Measurements from ENCODE around the gene TMEM239. TPM values are rescaled to one million over a fixed set of nuclear protein-coding genes. Genes with fewer than 3 reads are reported as not detected.

The TMEM239 gene
- total and polyA plus RNA-seq, 2 of the 8 experiments (the other 6 are each of a cell fraction or from before 2014, with no cell fraction given): not detected

DNA sequence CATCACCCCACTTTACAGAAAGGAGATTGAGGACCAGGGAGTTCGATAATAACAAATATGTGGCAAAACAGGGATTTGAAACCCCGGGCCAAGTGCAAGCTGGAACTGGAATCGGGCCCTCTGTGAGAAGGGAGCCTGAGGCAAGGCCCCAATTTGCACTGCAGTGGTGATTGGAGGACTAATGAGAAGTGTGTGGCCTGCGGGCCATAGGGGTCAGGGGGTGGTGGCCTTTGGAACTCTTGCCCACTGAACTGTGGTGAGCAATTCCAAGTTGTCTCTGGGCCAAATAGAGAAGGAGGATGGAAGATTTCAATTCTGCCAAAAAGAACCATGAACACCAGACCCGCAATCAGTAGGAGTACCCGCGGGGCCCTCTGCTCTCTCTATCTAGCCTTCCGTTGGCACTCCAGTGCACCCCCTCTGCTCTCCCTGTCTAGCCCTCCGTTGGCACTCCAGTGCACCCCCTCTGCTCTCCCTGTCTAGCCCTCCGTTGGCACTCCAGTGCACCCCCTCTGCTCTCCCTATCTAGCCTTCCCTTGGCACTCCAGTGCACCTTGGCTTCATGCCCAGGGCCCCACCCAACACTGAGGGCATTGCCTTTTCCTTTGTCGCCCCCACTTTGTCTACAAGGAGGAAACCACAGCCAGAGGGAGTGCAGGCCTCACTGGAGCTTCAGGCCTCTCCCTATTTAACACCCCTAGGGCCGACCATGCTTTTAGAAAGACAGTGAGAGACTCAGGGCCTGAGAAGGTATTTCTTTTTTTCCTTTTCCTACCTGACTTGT, 51.1 kb downstream of the TMEM239 start:
- H2BK12ac ChIP-seq (ENCODE audit: low read depth, low read length): no peak overlapping the region
- H2BK120ac ChIP-seq (replicated peaks; ENCODE audit: low read depth, low read length): no peak overlapping the region
- FAIRE-seq: no peak
- H3K4ac ChIP-seq (replicated peaks; ENCODE audit: insufficient read length, low read depth, low read length): no peak overlapping the region
- H3K23me2 ChIP-seq (ENCODE audit: low read depth, low read length): peaks cover 5% of the 10 kb centered on the region; the same call in 1 of the 2 replicates
- no peak overlapping the region for H2AFZ ChIP-seq (ENCODE audit: low read length)
- H3K79me1 ChIP-seq (ENCODE audit: low read depth, low read length): no peaks in the 10 kb centered on the region
- no peak overlapping the region for H2BK15ac ChIP-seq (ENCODE audit: low read length)
- H3K79me2 ChIP-seq (ENCODE audit: control insufficient read depth in 1 of 2, insufficient read depth in 2 of 2, low read length in 2 of 2): no peaks in the 10 kb centered on the region
- ChIA-PET CTCF (ENCODE audit: partially characterized antibody) (interaction anchor here (0.6 to 4.6 kb wide), 11 partner anchors 11 to 344 kb away, joined by 3 to 23 read pairs (median 4); no protein-coding TSS in a partner anchor), POLR2A (ENCODE audit: partially characterized antibody) (no interaction called here)
- no peak overlapping the region for H3K14ac ChIP-seq (ENCODE audit: insufficient read length)
- no peak overlapping the region for H2AK5ac ChIP-seq (ENCODE audit: low read depth, low read length)
- 90% methylated on average over 12 of the region's 12 CpGs; no CpG with 5 or more reads in 1 of the 2 experiments for WGBS, 2 experiments (ENCODE audit: extremely low coverage in 1 of 2, insufficient coverage in 1 of 2, insufficient read length in 1 of 2, insufficient replicate concordance in 2 of 2, low coverage in 1 of 2, low lambda C conversion rate in 2 of 2, missing lambda C conversion rate in 1 of 2)
- H3K23ac ChIP-seq (ENCODE audit: insufficient read length): no peak overlapping the region
- no peak overlapping the region for H2BK5ac ChIP-seq (ENCODE audit: low read depth, low read length)
- H3K36me3 ChIP-seq (ENCODE audit: control insufficient read depth in 2 of 4, insufficient read depth in 4 of 4, low read length in 3 of 4): no peaks in the 10 kb centered on the region; a peak in 1 of 8 replicates
- no peak for DNase-seq (ENCODE audit: low read depth in 1 of 2, low spot score in 2 of 2)
- H4K91ac ChIP-seq (replicated peaks; ENCODE audit: insufficient read length, low read length): no peak overlapping the region
- H3K9ac ChIP-seq (replicated peaks in 1 of 4; ENCODE audit: extremely low read depth in 1 of 4, low read depth in 3 of 4, low read length in 3 of 4): no peak overlapping the region
- H3K4me1 ChIP-seq (replicated peaks in 1 of 4; ENCODE audit: control insufficient read depth in 3 of 4, insufficient read depth in 4 of 4, low read length in 3 of 4): peaks cover 0 to 4% (median 3%) of the 10 kb centered on the region in 4 experiments; a peak in 5 of 7 replicates
- H2BK20ac ChIP-seq (ENCODE audit: low read length): no peak overlapping the region
- no peak overlapping the region for H4K8ac ChIP-seq (ENCODE audit: extremely low read depth, insufficient read depth, low read length)
- H3K27me3 ChIP-seq (replicated peaks in 1 of 4; ENCODE audit: control insufficient read depth in 3 of 4, extremely low read depth in 1 of 4, insufficient read depth in 3 of 4, low read length in 3 of 4): peaks cover 0 to 16% (median 11%) of the 10 kb centered on the region in 4 experiments; a peak in 5 of 7 replicates
- H4K5ac ChIP-seq (ENCODE audit: insufficient read length, low read depth, low read length): no peak overlapping the region
- no peak overlapping the region for H3K18ac ChIP-seq (ENCODE audit: extremely low read depth, low read length)
- H3K27ac ChIP-seq (ENCODE audit: low read depth, low read length): no peak overlapping the region
- H3K4me2 ChIP-seq (ENCODE audit: insufficient read depth in 1 of 2, low read depth in 2 of 2, low read length in 2 of 2): no peak overlapping the region
- H4K20me1 ChIP-seq (replicated peaks in 1 of 2; ENCODE audit: control insufficient read depth in 1 of 2, insufficient read depth in 2 of 2, low read length in 2 of 2): peaks cover 0 to 3% of the 10 kb centered on the region in 2 experiments
- H3K4me3 ChIP-seq (ENCODE audit: extremely low read depth in 1 of 4, insufficient read depth in 2 of 4, low read depth in 3 of 4, low read length in 4 of 4): no peak overlapping the region
- H3K56ac ChIP-seq (replicated peaks; ENCODE audit: insufficient read length, low read depth, low read length): no peak overlapping the region
- H3K9me3 ChIP-seq (ENCODE audit: insufficient read depth in 2 of 2, low read depth in 1 of 2, low read length in 1 of 2): no peaks in the 10 kb centered on the region
- TF ChIP-seq KDM5A (IDR thresholded peaks at IDR 0.05; ENCODE audit: low read length): no peak
- no peak for TF ChIP-seq EGR1 (IDR thresholded peaks at IDR 0.05; ENCODE audit: borderline replicate concordance, low read depth, low read length)
- no peak for TF ChIP-seq EP300 (IDR thresholded peaks at IDR 0.05; ENCODE audit: borderline replicate concordance in 1 of 2, low read depth in 2 of 2, low read length in 2 of 2)
- TF ChIP-seq ASH2L (IDR thresholded peaks at IDR 0.05; ENCODE audit: low read length): no peak
- no peak for TF ChIP-seq CEBPB (IDR thresholded peaks at IDR 0.05; ENCODE audit: low read depth, low read length)

Data from H1 (cell line).